ENCODE data around the gene FN1.
"Not testable (repeated sequence)": the region's sequence is repeated elsewhere in the genome, so short reads cannot be mapped to it uniquely, and the experiment has no call there.

FN1 gene

GRCh38 chr2:215423928-215424540 lies 11.8 kb downstream of the FN1 start:
- no peak for DNase-seq (ENCODE audit: low read depth in 2 of 2, low spot score in 1 of 2)

- no peak for DNase-seq (ENCODE audit: low read depth in 2 of 2, low spot score in 1 of 2)
These were observed 12.6 kb downstream of the FN1 start for GRCh38 chr2:215423234-215423633.

- no peak for DNase-seq (ENCODE audit: low read depth in 2 of 2, low spot score in 1 of 2)
These were observed 13.2 kb downstream of the FN1 start for GRCh38 chr2:215422676-215423075.

- DNase-seq (ENCODE audit: low read depth in 2 of 2, low spot score in 1 of 2) = no peak
These were observed 13.9 kb downstream of the FN1 start for GRCh38 chr2:215421859-215422461.

- no peak for DNase-seq (ENCODE audit: low read depth in 2 of 2, low spot score in 1 of 2)
These were observed 15.4 kb downstream of the FN1 start for GRCh38 chr2:215420471-215420935.

- no peak for DNase-seq (ENCODE audit: low read depth in 2 of 2, low spot score in 1 of 2)
These were observed 15.9 kb downstream of the FN1 start for GRCh38 chr2:215419769-215420470.

GRCh38 chr2:215419113-215419512 lies 16.8 kb downstream of the FN1 start:
- DNase-seq (ENCODE audit: low read depth in 2 of 2, low spot score in 1 of 2) = no peak

- DNase-seq (ENCODE audit: low read depth in 2 of 2, low spot score in 1 of 2) = no peak
These were observed 17.6 kb downstream of the FN1 start for GRCh38 chr2:215418064-215418963.

- DNase-seq (ENCODE audit: low read depth in 2 of 2, low spot score in 1 of 2) = no peak
These were observed 18.4 kb downstream of the FN1 start for GRCh38 chr2:215417400-215417951.

GRCh38 chr2:215416656-215417055 lies 19.2 kb downstream of the FN1 start:
- no peak for DNase-seq (ENCODE audit: low read depth in 2 of 2, low spot score in 1 of 2)

GRCh38 chr2:215415820-215416577 lies 19.9 kb downstream of the FN1 start:
- no peak for DNase-seq (ENCODE audit: low read depth in 2 of 2, low spot score in 1 of 2)

- no peak for DNase-seq (ENCODE audit: low read depth in 2 of 2, low spot score in 1 of 2)
These were observed 20.6 kb downstream of the FN1 start for GRCh38 chr2:215415218-215415617.

- no peak for DNase-seq (ENCODE audit: low read depth in 2 of 2, low spot score in 1 of 2)
These were observed 21.2 kb downstream of the FN1 start for GRCh38 chr2:215414674-215415073.

- DNase-seq (ENCODE audit: low read depth in 2 of 2, low spot score in 1 of 2) = no peak
These were observed 21.9 kb downstream of the FN1 start for GRCh38 chr2:215413974-215414373.

- no peak for DNase-seq (ENCODE audit: low read depth in 2 of 2, low spot score in 1 of 2)
These were observed 22.4 kb downstream of the FN1 start for GRCh38 chr2:215413484-215413777.

- no peak for DNase-seq (ENCODE audit: low read depth in 2 of 2, low spot score in 1 of 2)
These were observed 23.7 kb downstream of the FN1 start for GRCh38 chr2:215411941-215412743.

GRCh38 chr2:215410932-215411285 lies 25.0 kb downstream of the FN1 start:
- no peak for DNase-seq (ENCODE audit: low read depth in 2 of 2, low spot score in 1 of 2)

GRCh38 chr2:215410181-215410931 lies 25.5 kb downstream of the FN1 start:
- DNase-seq (ENCODE audit: low read depth in 2 of 2, low spot score in 1 of 2) = not testable (repeated sequence)
